Measurements from ENCODE around the gene MOSMO.
"Not testable (repeated sequence)": the region's sequence is repeated elsewhere in the genome, so short reads cannot be mapped to it uniquely, and the experiment has no call there.

Gene MOSMO

DNA sequence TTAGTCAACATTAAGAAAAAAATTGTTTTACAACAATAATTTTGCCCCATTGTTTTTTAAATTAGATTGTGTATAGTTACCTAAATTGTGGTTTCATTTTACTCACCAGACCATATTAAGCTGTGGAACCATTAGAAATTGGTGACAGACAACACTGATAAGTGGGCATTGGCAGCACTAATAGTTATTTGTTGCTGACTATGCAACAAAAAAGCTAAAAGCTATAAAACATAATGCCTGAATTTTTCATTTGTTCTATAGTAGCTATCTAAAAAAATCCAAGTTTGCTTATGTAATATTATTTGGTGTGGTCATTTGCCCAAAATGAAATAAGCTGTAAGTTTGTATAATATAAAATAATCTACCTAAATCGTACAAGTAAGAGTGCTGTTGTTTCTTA is 70.7 kb downstream of the MOSMO start:
- in situ Hi-C loops (cut with MboI; ENCODE audit: low sequenced_read_pairs): no loop called here

DNA sequence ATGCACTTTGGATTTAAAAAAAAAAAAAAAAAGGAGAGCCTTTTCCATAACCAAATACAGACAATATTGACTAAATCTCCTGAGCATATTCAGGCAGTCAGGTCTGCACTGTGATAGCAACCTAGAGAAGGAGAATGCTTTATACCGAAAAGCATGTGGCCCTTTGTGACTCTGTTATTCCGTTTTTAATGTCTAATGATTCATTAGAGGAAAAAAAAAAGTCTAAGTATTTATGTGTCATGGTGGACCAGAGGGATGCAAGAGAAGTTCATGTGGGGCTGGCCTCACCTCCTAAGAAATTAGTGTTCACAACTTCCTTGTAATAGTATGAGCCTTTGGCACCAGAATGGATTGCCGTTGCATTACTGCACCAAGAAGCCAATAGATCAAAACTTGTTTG is 73.1 kb downstream of the MOSMO start:
- in situ Hi-C loops (cut with MboI; ENCODE audit: low sequenced_read_pairs): no loop called here

DNA sequence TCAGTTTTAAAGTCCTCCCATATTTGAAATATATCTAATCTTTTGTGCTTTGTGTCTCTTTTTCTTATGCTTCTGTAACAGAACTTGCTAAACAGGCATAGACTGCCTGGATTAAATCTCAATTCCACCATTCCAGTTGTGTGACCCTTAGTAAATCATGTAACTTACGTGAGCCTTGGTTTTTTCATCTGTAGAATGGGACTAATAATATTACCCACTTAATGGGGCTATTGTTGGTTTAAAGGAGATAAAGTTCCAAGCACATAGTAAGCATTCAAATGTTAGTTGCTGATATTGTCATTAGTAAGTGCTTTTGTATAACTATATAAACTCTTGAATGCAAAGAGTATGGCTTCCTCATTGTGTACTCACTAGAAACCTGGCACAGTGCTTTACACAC is 78.5 kb downstream of the MOSMO start:
- in situ Hi-C loops (cut with MboI; ENCODE audit: low sequenced_read_pairs): no loop called here

DNA sequence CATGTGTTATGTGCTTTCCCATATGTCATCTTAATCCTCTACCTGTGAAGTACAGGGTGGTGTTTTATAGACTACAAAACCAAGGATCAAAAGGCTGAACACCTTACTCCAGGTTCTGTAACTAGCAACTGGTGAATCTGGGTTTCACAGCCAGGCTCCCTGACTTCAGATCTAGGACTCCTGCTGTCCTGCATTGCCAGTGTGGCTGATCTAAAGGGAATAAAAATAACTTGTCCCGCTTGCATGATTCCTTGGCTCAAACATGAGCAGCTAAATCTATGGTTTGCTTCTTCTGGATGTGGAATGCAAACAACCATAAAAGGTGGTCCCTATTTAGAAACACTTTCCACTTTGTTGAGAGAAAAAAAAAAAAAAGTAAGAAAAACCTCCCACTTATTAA is 80.7 kb downstream of the MOSMO start:
- in situ Hi-C loops (cut with MboI; ENCODE audit: low sequenced_read_pairs): no loop called here

DNA sequence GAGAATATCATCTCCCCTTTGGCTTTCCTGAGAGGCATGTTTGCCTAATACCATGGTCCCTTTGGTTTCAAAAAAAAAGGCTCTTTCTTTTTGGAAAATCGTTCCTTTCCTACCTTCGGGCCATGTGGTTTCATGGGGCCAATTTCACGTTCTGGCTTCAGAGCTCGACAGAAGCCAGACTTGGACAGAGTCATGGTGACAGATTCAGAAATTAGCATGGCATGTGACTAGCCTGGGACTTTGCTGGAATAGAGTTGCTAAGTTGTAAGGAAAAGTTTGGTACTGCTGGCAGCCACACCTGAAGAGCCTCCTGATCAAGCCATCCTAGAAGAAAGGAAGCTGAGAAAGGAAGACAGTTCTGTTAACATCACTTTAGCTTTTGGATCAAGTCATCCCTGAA is 82.0 kb downstream of the MOSMO start:
- in situ Hi-C loops (cut with MboI; ENCODE audit: low sequenced_read_pairs): no loop called here

DNA sequence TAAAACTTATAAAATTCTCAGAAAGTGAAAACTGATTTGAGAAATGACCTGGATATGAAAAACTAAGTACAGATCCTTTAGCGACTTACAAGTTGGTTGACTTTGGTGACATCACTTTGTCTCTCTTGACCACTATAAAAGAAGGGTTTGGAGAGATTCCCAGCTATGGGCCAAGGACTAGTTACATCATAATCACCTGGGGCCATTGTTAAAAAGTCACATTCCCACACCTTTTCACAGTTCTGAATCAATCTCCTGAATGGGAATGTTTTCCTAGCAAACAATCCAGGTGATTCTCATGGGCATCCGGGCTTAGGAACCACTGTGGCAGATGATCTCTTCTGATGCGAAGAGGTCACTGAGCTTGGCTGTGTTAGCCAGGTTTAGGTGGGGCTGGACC is 83.8 kb downstream of the MOSMO start:
- in situ Hi-C loops (cut with MboI; ENCODE audit: low sequenced_read_pairs): no loop called here

DNA sequence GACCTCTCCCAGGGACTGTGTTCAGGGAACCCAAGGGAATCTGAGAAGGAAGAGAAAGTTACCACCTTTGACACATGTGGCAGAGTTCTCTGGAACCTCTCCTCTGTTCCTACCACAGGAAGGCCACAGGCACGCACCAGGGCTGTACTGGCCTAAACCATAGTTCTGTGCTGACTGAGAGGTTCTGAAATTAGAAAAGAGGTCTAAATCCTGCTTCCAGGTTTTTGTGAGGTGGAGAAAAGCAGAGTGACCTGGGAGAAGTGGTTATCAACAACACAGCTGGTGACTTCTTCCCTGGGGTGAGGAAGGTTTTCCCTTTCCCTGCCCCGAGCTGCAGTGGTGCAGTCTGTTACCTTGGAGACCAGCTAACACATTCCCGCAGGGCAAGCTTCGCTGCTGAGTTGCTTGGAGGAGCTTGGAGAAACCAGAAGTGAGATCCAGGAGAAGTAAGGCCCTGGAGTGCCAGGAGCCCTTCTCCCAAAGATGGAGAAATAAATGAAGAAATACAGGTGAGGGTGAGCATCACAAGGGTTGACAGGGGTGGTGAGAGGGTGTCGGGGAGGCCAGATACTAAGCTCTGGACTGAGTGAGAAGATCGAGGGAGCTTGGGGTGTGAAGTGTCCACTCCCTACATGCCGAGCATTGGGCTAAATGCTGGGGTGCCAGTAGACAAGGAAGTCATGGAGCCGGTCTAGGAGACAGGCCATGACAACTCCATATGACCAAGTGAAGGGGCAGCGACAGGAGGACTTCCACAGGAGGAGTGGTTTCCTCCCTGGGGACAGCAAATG is 84.4 kb downstream of the MOSMO start, which contains the start of gene VWA3A:
Gene VWA3A, plus strand, starts transcription at position 399 of the 791 bp plus-strand sequence. Its CDS starts 97 bp downstream, at position 496.
- in situ Hi-C loops (cut with MboI; ENCODE audit: low sequenced_read_pairs): no loop called here

DNA sequence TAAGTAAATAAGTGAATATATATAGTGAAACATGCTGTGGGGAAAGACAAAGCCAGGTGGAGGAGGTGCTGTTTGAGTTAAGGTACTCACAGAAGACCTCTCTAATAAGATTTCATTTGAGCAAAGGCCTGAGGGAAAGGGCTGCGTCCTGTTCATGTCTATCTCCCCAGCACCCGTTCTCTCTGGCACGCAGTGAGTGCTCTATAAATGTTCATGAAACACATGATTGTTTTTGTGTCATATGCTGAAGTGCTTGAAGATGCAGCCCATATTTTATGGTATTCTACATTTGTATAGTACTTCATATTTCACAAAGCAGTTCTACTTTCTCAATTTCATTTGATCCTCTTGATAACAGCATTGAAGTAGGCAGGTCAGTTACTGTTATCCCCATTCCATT is 85.4 kb downstream of the MOSMO start:
- in situ Hi-C loops (cut with MboI; ENCODE audit: low sequenced_read_pairs): no loop called here

DNA sequence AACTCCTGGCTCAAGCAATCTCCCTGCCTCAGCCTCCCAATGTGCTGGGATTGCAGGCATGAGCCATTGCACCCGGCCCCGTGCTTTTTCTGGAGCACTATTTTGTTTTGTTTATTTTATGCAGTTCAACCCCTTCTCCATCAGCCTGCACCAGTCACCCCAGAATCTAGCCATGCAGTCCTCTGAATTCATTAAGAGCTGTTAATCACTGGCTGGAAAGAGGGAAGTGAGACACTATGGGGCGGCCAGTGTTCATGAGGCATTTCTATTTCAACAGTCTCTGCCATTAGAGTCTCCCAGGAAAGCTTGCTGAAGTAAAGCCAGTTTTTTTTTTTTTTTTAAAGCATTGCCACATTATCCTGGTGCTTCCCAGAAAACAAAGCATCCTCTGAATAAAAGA is 86.1 kb downstream of the MOSMO start:
- in situ Hi-C loops (cut with MboI; ENCODE audit: low sequenced_read_pairs): no loop called here

DNA sequence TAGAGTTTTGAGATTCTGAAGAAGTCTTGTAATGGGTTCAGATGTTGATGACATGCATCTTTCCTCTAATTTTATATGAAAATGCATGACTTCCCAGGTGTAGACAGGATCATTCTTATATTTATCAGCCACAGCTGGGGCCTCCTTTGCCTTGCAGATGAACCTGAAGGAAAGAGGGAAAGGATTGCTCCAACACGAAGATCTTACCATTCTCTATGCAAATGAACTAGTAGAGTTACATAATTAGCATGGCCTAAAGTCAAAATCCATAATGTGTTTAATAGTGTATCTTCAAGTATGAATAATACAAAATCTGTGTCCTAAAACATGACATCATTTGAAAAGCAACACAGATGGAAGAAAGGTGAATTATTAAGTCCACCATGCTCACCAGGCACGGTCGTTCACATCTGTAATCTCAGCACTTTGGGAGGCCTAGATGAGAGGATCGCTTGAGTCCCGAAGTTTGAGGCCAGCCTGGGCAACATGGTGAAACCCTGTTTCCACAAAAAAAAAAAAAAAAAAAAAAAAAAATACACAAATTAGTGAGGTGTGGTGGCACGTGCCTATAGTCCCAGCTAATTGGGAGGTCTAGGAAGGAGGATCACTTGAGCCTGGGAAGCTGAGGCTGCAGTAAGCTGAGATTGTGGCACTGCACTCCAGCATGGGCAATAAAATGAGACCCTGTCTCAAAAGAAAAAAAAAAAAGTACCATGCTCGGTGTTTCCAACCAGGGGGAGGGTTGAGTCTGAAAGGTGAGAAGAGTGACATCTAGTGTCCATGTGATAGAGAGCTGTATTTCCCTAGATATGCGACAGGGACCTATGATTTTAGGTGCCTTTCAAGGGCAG is 90.7 kb downstream of the MOSMO start:
- in situ Hi-C loops (cut with MboI; ENCODE audit: low sequenced_read_pairs): no loop called here

DNA sequence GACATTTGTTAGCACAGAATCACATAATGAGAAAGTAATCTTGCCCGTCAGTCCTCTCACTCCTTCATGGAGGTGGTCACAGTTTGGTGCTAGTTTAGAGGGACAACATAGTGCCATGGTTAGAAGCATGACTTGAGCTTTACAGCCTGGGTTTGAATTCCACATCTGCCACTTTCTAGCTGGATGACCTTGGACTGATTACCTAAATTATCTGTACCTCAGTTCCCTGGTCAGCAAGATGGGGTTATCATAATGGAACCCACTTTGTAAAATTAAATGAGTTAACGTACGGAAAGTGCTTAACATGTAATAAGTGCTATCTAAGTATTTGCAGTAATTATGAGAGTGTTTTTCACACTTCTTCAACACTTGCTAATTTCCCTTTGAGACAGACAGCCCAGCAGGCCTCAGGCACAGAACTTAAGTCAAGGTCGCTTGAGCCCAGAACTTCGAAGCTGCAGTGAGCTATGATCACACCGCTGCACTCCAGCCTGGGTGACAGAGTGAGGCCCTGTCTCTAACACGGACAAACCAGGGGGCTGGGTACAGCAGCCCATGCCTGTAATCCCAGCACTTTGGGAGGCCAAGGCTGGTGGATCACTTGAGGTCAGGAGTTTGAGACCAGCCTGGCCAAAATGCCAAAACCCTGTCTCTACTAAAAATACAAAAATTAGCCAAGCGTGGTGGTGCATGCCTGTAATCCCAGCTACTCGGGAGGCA is 91.5 kb downstream of the MOSMO start:
- in situ Hi-C loops (cut with MboI; ENCODE audit: low sequenced_read_pairs): no loop called here

DNA sequence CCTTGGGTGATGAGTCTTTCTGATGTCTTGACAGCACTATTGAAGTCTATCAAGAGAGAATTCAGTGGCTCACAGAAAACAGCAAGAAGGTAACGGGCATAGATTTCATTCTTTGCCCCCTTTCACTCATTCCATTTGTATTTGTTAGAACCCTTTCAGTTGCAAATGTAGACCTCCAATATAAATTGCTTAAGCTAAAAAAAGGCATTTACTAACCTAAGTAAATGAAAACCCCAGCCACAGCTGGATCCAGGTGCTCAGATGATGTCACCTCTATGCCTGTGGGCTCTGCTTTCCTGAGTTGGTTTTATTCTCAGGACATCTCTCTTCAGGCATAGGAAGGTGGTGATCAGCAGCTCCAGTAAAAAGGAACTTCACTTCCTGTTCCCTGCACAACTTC is 95.5 kb downstream of the MOSMO start:
- in situ Hi-C loops (cut with MboI; ENCODE audit: low sequenced_read_pairs): no loop called here

DNA sequence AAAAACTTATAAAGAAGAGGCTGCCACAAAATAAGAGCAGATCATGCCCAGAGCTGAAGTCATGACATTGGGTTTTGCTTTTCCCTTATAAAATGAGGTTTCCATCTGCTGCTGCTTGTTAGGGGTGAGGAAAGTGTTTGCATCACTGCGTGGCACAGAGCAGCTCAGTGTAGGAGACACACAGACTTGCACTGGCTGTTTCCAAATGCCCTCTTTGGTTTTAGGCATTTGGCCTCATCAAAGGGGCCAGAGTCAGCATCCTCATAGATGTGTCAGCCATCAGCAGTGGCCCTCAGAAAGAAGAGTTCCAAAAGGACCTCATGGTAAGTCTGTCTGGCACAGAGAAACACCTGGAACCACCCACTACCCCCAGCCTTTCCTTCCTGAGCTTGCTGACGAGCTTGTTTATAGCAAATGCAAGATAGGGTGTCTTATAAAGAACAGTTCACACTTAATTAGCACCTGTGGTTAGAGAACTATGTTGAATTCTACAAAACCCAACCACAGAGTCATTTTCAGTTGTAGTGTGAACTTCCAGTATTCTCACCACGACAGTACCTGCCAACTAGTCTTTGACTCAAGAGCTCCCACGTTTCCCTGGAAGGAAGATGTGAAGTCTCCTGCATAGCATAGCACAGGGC is 101.5 kb downstream of the MOSMO start:
- in situ Hi-C loops (cut with MboI; ENCODE audit: low sequenced_read_pairs): no loop called here

DNA sequence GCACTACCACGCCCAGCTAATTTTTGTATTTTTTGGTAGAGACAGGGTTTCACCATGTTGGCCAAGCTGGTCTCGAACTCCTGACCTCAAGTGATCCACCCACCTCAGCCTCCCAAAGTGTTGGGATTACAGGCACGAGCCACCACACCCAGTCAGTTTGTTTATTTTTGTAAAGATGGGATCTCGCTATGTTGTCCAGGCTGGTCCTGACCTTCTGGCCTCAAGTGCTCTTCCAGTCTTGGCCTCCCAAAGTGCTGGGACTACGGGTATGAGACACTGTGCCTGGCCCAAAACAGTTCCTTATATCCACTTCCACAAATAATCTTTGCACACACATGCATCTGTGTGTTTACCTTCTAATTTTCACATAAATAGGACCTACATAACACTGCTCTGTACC is 103.7 kb downstream of the MOSMO start:
- in situ Hi-C loops (cut with MboI; ENCODE audit: low sequenced_read_pairs): not testable (repeated sequence)

DNA sequence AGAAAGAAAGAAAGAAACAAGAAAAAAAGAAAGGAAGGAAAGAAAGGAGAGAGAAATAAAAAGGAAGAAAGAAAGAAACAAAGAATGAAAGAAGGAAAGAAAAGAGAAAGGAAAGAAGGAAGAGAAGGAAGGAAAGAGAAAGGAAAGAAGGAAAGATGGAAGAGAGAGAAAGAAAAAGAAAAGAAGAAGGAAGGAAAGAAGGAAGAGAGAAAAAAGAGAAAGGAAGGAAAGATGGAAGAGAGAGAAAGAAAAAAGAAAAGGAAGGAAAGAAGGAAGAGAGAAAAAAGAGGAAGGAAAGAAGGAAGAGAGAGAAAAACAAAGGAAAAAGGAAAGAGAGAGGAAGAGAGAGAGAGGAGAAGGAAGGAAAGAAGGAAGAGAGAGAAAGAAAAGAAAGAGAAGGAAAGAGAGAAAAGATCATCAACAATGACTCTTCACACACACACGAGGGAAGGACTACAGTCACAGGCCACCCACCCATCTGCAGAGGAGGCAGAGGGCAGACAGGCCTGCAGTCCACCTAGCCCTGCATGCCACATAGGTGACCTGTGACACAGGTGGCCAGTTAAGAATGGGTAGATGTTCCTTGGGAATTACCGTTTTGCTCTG is 108.3 kb downstream of the MOSMO start:
- in situ Hi-C loops (cut with MboI; ENCODE audit: low sequenced_read_pairs): no loop called here

DNA sequence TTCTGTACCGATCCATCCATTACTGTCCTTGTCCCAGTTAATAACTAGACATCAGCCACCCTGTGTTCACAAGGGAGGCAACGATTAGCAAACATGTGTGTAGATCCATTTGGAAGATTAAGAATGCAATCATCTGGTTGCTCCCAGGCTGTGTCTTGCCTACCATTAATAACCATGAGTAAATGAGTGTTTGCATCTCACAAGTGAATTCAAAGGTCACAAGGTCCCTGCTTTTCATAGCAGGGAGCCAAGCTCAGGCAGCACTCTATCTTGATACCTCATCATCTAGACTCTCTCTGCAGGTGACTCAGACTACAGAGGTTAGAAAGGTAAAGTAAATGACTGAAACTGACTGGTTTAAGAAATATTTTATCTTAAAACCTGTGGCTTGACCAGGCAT is 109.7 kb downstream of the MOSMO start:
- in situ Hi-C loops (cut with MboI; ENCODE audit: low sequenced_read_pairs): no loop called here

DNA sequence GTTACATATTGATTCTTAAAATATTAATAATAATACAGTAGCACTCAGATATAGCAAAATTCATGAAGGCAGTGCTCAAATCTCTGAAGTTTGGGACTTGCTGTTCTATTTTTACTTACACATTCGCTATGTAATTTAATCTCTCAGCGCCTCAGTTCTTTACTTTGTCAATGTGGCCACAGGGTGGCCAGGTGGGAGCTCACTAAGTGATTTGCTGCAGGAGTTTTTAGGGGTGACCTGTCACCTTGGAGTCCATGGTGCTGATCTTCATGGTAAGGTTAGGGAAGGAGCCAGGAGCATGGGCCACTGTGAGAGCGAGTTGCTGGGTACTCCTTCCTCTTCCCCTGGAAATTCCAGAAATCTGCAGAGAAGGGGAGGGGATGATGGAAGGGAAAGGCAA is 112.5 kb downstream of the MOSMO start:
- in situ Hi-C loops (cut with MboI; ENCODE audit: low sequenced_read_pairs): no loop called here

DNA sequence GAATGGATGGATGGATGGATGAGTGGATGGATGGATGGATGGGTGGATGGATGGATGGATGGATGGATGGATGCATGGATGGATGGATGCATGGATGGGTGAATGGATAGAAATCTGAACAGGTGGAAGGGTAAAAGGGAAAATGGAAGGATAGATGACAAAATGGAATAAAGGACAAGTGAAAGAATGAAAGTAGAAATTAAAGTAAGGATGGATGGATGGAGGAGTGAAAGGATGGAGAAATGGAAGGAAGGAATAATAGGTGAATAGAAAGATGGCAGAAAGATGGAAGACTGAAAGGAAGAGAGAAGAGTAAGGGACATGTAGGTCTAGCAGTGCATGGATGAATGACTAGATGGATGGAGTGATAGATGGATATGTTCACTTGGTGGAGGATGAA is 114.3 kb downstream of the MOSMO start:
- in situ Hi-C loops (cut with MboI; ENCODE audit: low sequenced_read_pairs): no loop called here

DNA sequence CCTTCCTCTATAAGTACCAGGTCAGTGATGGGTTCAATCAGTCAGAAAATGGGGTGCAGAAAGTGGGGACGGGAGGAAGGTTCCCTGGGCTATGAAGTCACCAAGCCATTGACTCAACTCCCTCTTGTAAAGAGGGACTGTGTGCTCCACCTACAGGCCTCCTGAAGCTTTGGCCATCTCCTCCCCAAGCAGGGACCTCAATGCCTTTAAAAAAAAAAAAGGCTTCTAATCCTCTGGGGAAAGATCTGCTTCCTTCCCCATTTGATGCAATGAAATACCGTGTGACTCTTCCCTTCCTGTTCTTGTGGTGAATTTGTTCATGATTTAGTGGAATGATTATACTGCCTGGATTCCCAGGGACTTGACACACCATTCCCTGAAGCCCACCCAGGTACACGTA is 115.2 kb downstream of the MOSMO start:
- in situ Hi-C loops (cut with MboI; ENCODE audit: low sequenced_read_pairs): no loop called here

DNA sequence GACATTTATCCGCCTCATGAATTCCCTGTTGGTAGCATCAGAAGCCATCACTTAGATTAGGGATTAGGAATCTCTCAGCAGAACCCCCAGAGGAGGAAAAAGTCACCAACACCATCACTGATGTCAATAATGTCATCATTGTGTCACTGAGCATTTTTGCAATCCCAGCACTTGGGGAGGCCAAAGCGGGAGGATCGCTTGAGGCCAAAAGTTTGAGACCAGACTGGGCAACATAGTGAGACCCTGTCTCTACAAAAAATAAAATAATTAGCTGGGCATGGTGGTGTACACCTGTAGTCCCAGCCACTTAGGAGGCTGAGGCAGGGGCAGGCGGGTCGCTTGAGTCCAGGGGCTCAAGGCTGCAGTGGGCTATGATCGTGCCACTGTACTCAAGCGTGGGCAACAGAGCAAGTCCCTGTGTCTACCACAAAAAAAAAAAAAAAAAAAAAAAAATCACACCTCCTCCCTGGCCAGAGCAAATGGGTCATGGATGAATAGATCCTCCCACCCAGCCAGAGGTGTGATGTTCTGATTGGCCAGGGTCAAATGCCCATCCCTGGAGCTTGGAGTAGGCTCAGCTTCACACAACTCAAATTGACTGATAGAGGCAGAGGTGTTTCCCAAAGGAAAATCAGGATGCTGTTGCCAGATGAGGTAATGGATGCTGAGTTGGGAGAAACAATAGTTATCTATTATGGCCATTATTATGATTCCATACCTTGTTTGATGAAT is 116.0 kb downstream of the MOSMO start:
- in situ Hi-C loops (cut with MboI; ENCODE audit: low sequenced_read_pairs): no loop called here

Data from HL-60/S4 treated with phorbol 12-myristate 13-acetate at 8.2 ng/mL for 4 days and 3 days (cell line).